HG03066 (cell line): ENCODE measurements around the gene SKIL.

ENCODE experiments used
- ATAC-seq: cut with Tn5 transposase; IDR thresholded peaks from one replicate; pipeline ENCODE4 v1.9.1; 2021; ENCODE audit warnings: low read depth; ENCODE audit not compliant: unreplicated experiment

Gene SKIL

GRCh38 chr3:170436697-170437096 lies 79.2 kb downstream of the SKIL start:
- no peak for ATAC-seq

GRCh38 chr3:170437176-170437575 lies 79.7 kb downstream of the SKIL start:
- no peak for ATAC-seq

GRCh38 chr3:170437696-170438407 lies 80.3 kb downstream of the SKIL start:
- ATAC-seq, result no peak

- ATAC-seq, result no peak
Observed at GRCh38 chr3:170438836-170439235, 81.3 kb downstream of the SKIL start.

- ATAC-seq, result no peak
Observed at GRCh38 chr3:170440344-170440743, 82.8 kb downstream of the SKIL start.

- no peak for ATAC-seq
Observed at GRCh38 chr3:170441412-170441811, 83.9 kb downstream of the SKIL start.

- ATAC-seq, result no peak
Observed at GRCh38 chr3:170442947-170443346, 85.4 kb downstream of the SKIL start.

GRCh38 chr3:170443457-170443856 lies 85.9 kb downstream of the SKIL start:
- no peak for ATAC-seq
